Left lung (tissue), 10 donors: ENCODE measurements around the gene GLRX3. TPM values are rescaled to one million over a fixed set of nuclear protein-coding genes. Genes with fewer than 3 reads are reported as not detected.

ENCODE experiments used
- ATAC-seq: fragments of 200-7000 bp; cut with Tn5 transposase; one replicate; pipeline ENCODE4 v1.9.1; 2020; ENCODE audit warnings: moderate library complexity
- DNase-seq, 4 donors: peaks; one replicate each; pipeline ENCODE4 v3.0.0-alpha.2; 2013 to 2020
- H3K27ac ChIP-seq, 2 donors: fragments of 200-600 bp; sonication (generic) in 1 of 2; one replicate each; pipeline versions ENCODE4 v1.5.0 to v1.8.0; 2020 to 2021
- H3K27me3 ChIP-seq, 2 donors: fragments of 200-600 bp; sonication (generic) in 1 of 2; one replicate each; pipeline versions ENCODE4 v1.5.0 to v1.8.0; 2020 to 2021
- H3K36me3 ChIP-seq, 2 donors: fragments of 200-600 bp; sonication (generic) in 1 of 2; one replicate each; pipeline versions ENCODE4 v1.5.0 to v1.8.0; 2020 to 2021
- H3K4me1 ChIP-seq, 2 donors: fragments of 200-600 bp; one replicate each; pipeline ENCODE4 v1.8.0; 2021
- H3K4me3 ChIP-seq, 2 donors: fragments of 200-600 bp; sonication (generic) in 1 of 2; one replicate each; pipeline versions ENCODE4 v1.5.0 to v1.8.0; 2020 to 2021; ENCODE audit warnings: mild to moderate bottlenecking in 1 of 2
- H3K9me3 ChIP-seq, 2 donors: fragments of 200-600 bp; sonication (generic) in 1 of 2; one replicate each; pipeline versions ENCODE4 v1.5.0 to v1.8.0; 2020 to 2021
- intact Hi-C, 2 donors: fragments of 100-400 bp; cut with DNase I; formaldehyde crosslinking; loops; one replicate each; pipeline versions ENCODE4 v1.11.2 to v1.14.2; 2022
- polyA plus RNA-seq, 6 donors: library from polyadenylated mRNA; unstranded; fragments of 120-200 nt; gene quantifications; one replicate each; pipeline ENCODE4 v1.2.1, GENCODE V29; 2013; ENCODE audit not compliant: insufficient read length in 6 of 6
- total RNA-seq, 2 donors: library from RNA; stranded (reverse); fragmentation: NEBNext Ultra II Directional; extraction: Animal tissue kit (Norgen Biotek cat#: 25700); gene quantifications; one replicate each; pipeline ENCODE4 v1.2.1, GENCODE V29; 2021
- TF ChIP-seq, protein P1 (sequence below), 2 donors: fragments of 200-600 bp; sonication (generic) in 1 of 2; IDR thresholded peaks; one replicate each; pipeline versions ENCODE4 v1.5.0 to v1.8.0; 2021; ENCODE audit warnings: antibody characterized with exemption in 2 of 2
- donor health status: DM: no; HTN: yes; CAD: no.
- donor health status: DM: no; HTN: no; CAD: no.

GLRX3 gene
- total and polyA plus RNA-seq, 8 donors, result 67.3 to 88.6 (median 75.9) TPM

DNA sequence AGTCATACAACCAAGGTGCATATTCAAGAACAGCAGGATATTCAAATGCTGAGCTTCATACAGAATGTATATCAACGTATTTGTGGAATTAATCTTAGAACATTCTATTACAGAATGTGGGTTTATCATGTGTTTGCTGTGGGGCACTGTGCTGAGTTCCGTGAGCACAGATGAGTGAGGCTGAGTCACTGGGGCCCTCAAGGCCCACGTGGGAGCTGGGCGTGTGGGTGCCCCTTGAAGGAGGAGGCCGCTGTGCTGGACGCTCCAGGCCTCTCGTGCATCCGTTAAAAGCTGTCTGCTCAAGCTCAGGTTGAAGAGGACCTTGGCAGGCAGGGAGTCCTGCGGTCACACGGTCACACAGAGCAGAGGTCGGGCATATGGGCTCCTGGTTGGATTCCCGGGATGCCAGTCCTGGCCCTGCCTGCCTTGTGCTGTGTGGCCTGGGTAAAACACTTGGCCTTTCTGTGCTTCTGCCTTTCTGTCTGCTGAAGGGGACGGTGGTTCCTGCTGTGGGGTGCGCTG is 70.1 kb downstream of the GLRX3 start:
- no peak overlapping the region for H3K27ac ChIP-seq
- DNase-seq (no peak), ATAC-seq (peak; percentile 23)
- H3K36me3 ChIP-seq, result no peaks in the 10 kb centered on the region
- intact Hi-C loops, result no loop called here
- no peaks in the 10 kb centered on the region for H3K9me3 ChIP-seq
- H3K27me3 ChIP-seq, result peaks cover 0 to 13% of the 10 kb centered on the region in 2 donors
- H3K4me3 ChIP-seq, result no peak overlapping the region
- TF ChIP-seq, protein P1, sequence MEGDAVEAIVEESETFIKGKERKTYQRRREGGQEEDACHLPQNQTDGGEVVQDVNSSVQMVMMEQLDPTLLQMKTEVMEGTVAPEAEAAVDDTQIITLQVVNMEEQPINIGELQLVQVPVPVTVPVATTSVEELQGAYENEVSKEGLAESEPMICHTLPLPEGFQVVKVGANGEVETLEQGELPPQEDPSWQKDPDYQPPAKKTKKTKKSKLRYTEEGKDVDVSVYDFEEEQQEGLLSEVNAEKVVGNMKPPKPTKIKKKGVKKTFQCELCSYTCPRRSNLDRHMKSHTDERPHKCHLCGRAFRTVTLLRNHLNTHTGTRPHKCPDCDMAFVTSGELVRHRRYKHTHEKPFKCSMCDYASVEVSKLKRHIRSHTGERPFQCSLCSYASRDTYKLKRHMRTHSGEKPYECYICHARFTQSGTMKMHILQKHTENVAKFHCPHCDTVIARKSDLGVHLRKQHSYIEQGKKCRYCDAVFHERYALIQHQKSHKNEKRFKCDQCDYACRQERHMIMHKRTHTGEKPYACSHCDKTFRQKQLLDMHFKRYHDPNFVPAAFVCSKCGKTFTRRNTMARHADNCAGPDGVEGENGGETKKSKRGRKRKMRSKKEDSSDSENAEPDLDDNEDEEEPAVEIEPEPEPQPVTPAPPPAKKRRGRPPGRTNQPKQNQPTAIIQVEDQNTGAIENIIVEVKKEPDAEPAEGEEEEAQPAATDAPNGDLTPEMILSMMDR (IDR thresholded peaks at IDR 0.05), result no peak
- no peaks in the 10 kb centered on the region for H3K4me1 ChIP-seq

DNA sequence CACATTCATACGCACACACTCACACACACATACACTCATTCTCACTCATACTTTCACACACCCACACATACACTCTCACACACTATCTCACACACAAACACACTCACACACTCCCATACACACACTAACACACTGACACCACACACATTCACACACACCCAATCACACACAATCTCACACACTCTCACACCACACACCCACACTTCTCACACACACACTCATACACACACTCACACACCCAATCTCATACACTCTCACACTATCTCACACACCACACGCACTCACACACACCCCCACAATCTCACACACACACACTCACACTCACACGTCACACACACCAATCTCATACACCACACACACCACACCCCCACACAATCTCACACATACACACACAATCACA is 71.0 kb downstream of the GLRX3 start:
- H3K9me3 ChIP-seq, result no peaks in the 10 kb centered on the region
- intact Hi-C loops, result no loop called here
- no peak overlapping the region for H3K27ac ChIP-seq
- H3K4me3 ChIP-seq, result no peak overlapping the region
- peaks cover 0 to 12% of the 10 kb centered on the region in 2 donors for H3K27me3 ChIP-seq
- TF ChIP-seq, protein P1 (IDR thresholded peaks at IDR 0.05), result no peak
- no peak for DNase-seq
- no peak for ATAC-seq
- H3K4me1 ChIP-seq, result no peaks in the 10 kb centered on the region
- no peaks in the 10 kb centered on the region for H3K36me3 ChIP-seq

DNA sequence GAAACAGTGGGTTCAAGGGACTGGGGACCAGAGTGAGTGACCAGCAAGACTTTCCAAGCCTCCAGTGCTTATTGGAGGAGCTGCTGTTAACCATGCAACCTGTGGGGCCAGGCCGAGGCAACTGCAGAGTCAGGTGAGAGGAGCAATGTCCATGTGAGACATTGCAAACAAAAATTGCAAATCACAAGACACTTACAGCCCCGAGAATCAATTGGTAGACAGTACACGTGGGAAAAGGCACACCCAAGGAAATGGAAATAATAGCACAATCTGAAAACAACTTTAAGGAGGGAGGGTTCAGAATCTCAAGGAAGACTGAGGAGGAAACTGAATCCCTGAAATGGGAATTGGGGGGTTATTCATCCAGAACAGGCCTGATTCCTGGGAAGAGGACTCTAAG is 72.6 kb downstream of the GLRX3 start:
- Histone ChIP-seq H3K9me3 (no peaks in the 10 kb centered on the region), H3K36me3 (no peaks in the 10 kb centered on the region), H3K4me1 (no peaks in the 10 kb centered on the region), H3K4me3 (no peak overlapping the region), H3K27me3 (peaks cover 0 to 12% of the 10 kb centered on the region in 2 donors), H3K27ac (no peak overlapping the region)
- no peak for ATAC-seq
- peak in 1 of 4 donors; percentile 24 for DNase-seq
- TF ChIP-seq, protein P1 (IDR thresholded peaks at IDR 0.05), result no peak
- intact Hi-C loops, result no loop called here

DNA sequence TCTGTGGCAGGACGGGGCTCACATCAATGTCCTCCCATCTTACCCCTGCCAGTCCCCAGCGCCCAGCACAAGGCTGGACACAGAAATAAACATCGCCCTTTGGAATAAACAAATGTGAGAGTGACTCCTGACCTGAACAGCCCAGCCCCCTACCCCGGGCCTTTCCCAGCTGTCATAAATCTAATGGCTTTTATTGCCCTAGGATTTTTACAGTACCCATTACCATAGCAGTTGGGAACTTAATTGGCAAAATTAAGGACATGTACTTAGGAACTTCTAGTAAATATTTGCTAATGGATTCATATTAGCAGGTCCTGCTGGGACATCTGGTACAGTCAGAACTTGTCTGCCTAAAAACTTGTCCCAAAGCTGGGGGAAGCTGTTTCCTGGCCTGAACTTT is 76.6 kb downstream of the GLRX3 start:
- Histone ChIP-seq H3K4me1 (no peaks in the 10 kb centered on the region), H3K4me3 (no peak overlapping the region), H3K27ac (no peak overlapping the region), H3K27me3 (no peaks in the 10 kb centered on the region), H3K36me3 (no peaks in the 10 kb centered on the region), H3K9me3 (no peaks in the 10 kb centered on the region)
- intact Hi-C loops, result no loop called here
- TF ChIP-seq, protein P1 (IDR thresholded peaks at IDR 0.05), result no peak
- ATAC-seq (no peak), DNase-seq (no peak)

DNA sequence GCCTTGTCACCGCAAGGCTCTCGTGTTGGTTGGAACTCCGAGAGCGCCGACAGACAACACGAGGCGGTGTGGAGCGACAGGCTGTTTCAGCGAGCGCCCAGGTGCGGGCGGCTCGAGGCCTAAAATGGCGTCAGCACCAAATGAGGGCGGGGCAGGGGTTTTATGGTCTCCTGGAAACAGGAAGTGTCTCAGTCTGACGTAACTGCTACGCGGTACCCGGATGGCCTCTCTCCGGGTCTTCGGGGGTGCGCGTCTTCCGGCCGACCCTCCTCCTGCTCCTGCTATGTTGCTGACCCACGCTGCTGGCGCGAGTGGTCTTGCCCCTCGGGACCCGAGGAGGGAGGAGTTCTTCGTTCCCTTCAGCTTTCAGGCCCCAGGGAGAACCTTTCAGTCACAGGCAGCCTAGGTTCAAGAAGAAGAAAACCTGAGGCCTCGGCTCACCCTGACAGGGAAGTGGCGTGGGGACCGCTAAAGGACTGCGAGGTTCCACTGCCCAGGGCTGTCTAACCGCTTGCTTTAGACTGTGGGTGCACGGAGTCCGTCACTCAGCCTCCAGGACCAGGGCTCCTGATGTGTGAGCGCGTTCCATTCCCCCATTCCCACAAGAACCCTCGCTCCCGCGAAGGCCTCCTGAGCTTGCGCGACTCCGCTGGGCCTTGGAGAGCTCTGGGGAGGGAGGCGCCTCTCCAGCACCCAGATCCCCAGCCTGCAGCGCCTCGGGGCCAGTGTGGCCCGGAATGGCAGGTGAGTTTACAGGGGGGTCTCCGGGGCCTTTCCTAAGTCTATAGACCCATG is 77.3 kb downstream of the GLRX3 start:
- no peaks in the 10 kb centered on the region for H3K27me3 ChIP-seq
- no peaks in the 10 kb centered on the region for H3K36me3 ChIP-seq
- TF ChIP-seq, protein P1 (IDR thresholded peaks at IDR 0.05), result no peak
- intact Hi-C loops, result no loop called here
- H3K4me3 ChIP-seq, result no peak overlapping the region
- H3K4me1 ChIP-seq, result no peaks in the 10 kb centered on the region
- ATAC-seq, result no peak
- peak in 1 of 4 donors; percentile 67 for DNase-seq
- no peaks in the 10 kb centered on the region for H3K9me3 ChIP-seq
- H3K27ac ChIP-seq, result no peak overlapping the region
